Neural cell (in vitro differentiated cells): ENCODE results near the gene WDR93. TPM values are rescaled to one million over a fixed set of nuclear protein-coding genes. Genes with fewer than 3 reads are reported as not detected.

Experiments
- H2AFZ ChIP-seq: fragments of 200-600, 300-800 bp; sonication (generic), shearing (Covaris generic); 2 replicates; pipeline ENCODE4 v1.6.0; 2014; ENCODE audit warnings: low read depth, mild to moderate bottlenecking, antibody characterized with exemption, low read length, moderate library complexity
- H3F3A ChIP-seq: fragments of 200-600 bp; shearing (Covaris generic); 2 replicates; pipeline ENCODE4 v1.6.1; 2016; ENCODE audit warnings: mild to moderate bottlenecking, moderate library complexity, mixed read lengths, antibody characterized with exemption, low read length; ENCODE audit not compliant: insufficient read depth, poor library complexity, severe bottlenecking
- H3K27ac ChIP-seq: fragments of 200-600, 300-800 bp; sonication (generic), shearing (Covaris generic); 2 replicates; pipeline ENCODE4 v1.5.1; 2014; ENCODE audit warnings: mild to moderate bottlenecking, low read length, moderate library complexity
- H3K27me3 ChIP-seq: fragments of 300-800, 200-600 bp; sonication (generic), shearing (Covaris generic); 2 replicates; pipeline ENCODE4 v1.6.0; 2014; ENCODE audit warnings: mild to moderate bottlenecking, low read depth, low read length, moderate library complexity; ENCODE audit not compliant: insufficient read depth
- H3K36me3 ChIP-seq: fragments of 300-800, 200-600 bp; sonication (generic), shearing (Covaris generic); 2 replicates; pipeline ENCODE4 v1.5.1; 2014; ENCODE audit warnings: mild to moderate bottlenecking, antibody characterized with exemption, low read length, moderate library complexity; ENCODE audit not compliant: insufficient read depth
- H3K4me2 ChIP-seq: fragments of 300-800, 200-600 bp; sonication (generic), shearing (Covaris generic); 2 replicates; pipeline ENCODE4 v1.6.0; 2014; ENCODE audit warnings: mild to moderate bottlenecking, low read length
- H3K4me3 ChIP-seq: fragments of 300-800, 200-600 bp; sonication (generic), shearing (Covaris generic); 2 replicates; pipeline ENCODE4 v1.5.1; 2014; ENCODE audit warnings: mild to moderate bottlenecking, low read length, moderate library complexity
- H3K79me2 ChIP-seq: fragments of 200-600 bp; shearing (Covaris generic); replicated peaks from 2 replicates; pipeline ENCODE4 v1.6.0; 2014; ENCODE audit warnings: mild to moderate bottlenecking, low read length, moderate library complexity; ENCODE audit not compliant: insufficient read depth
- H3K9ac ChIP-seq: fragments of 300-800, 200-600 bp; sonication (generic), shearing (Covaris generic); 2 replicates; pipeline ENCODE4 v1.6.1; 2016; ENCODE audit warnings: mild to moderate bottlenecking, low read length, mixed read lengths
- H3K9me2 ChIP-seq: fragments of 200-600 bp; shearing (Covaris generic); 2 replicates; pipeline ENCODE4 v1.6.1; 2016; ENCODE audit warnings: mild to moderate bottlenecking, low read length, mixed read lengths; ENCODE audit not compliant: insufficient read depth
- H3K9me3 ChIP-seq: fragments of 200-600, 300-800 bp; sonication (generic), shearing (Covaris generic); 2 replicates; pipeline ENCODE4 v1.6.1; 2016; ENCODE audit warnings: mild to moderate bottlenecking, mixed run types, low read length, moderate library complexity, mixed read lengths
- H4K20me1 ChIP-seq: fragments of 200-600 bp; shearing (Covaris generic); 2 replicates; pipeline ENCODE4 v1.6.1; 2016; ENCODE audit warnings: mild to moderate bottlenecking, mixed run types; ENCODE audit not compliant: insufficient read depth
- CTCF ChIP-seq: fragments of 450-650 bp; IDR thresholded peaks from 2 replicates; pipeline ENCODE4 v1.5.1; 2014; ENCODE audit warnings: antibody characterized with exemption, mild to moderate bottlenecking, moderate library complexity; ENCODE audit not compliant: poor library complexity, severe bottlenecking
- EP300 ChIP-seq: fragments of 450-650 bp; conservative IDR thresholded peaks from 2 replicates; pipeline ENCODE4 v1.6.1; 2014; ENCODE audit warnings: antibody characterized with exemption, mild to moderate bottlenecking, moderate library complexity; ENCODE audit not compliant: poor library complexity, severe bottlenecking
- EZH2 ChIP-seq: fragments of 200-600, 300-800 bp; shearing (Covaris generic), sonication (generic); IDR thresholded peaks from 2 replicates; pipeline ENCODE4 v1.6.1; 2014; ENCODE audit warnings: antibody characterized with exemption, low read length, borderline replicate concordance, mild to moderate bottlenecking; ENCODE audit not compliant: insufficient read depth, poor library complexity, severe bottlenecking
- MXI1 ChIP-seq: fragments of 450-650 bp; conservative IDR thresholded peaks from 2 replicates; pipeline ENCODE4 v1.6.1; 2014; ENCODE audit warnings: antibody characterized with exemption, mild to moderate bottlenecking; ENCODE audit not compliant: poor library complexity, severe bottlenecking
- POLR2AphosphoS5 ChIP-seq: IDR thresholded peaks from 2 replicates; pipeline ENCODE4 v1.6.1; 2012
- RAD21 ChIP-seq: fragments of 450-650 bp; conservative IDR thresholded peaks from 2 replicates; pipeline ENCODE4 v1.6.1; 2014; ENCODE audit warnings: antibody characterized with exemption, mild to moderate bottlenecking, moderate library complexity
- REST ChIP-seq: IDR thresholded peaks from 2 replicates; pipeline ENCODE4 v1.6.1; 2012; ENCODE audit warnings: borderline replicate concordance
- SMC3 ChIP-seq: fragments of 450-650 bp; conservative IDR thresholded peaks from 2 replicates; pipeline ENCODE4 v1.6.1; 2014; ENCODE audit warnings: antibody characterized with exemption, mild to moderate bottlenecking, moderate library complexity; ENCODE audit not compliant: poor library complexity
- TAF1 ChIP-seq: IDR thresholded peaks from 2 replicates; pipeline ENCODE4 v1.6.1; 2012; ENCODE audit warnings: low read depth
- polyA plus RNA-seq: library from polyadenylated mRNA; depleted of rRNA; stranded (reverse); fragments of >200 nt; gene quantifications from 2 replicates; pipeline ENCODE4 v1.2.3, GENCODE V29; 2014

WDR93 gene
- polyA plus RNA-seq, 1 donor from 2014 or later, result 0.41 TPM

GRCh38 chr15:89761929-89762328 is 71.3 kb downstream of the WDR93 start:
- H3K4me2 ChIP-seq, result no peak overlapping the region
- H3K9me3 ChIP-seq, result no peaks in the 10 kb centered on the region

GRCh38 chr15:89765694-89766093 is 75.1 kb downstream of the WDR93 start:
- H3K4me3 ChIP-seq, result no peak overlapping the region
- H3F3A ChIP-seq, result no peaks in the 10 kb centered on the region
- H3K4me2 ChIP-seq, result no peak overlapping the region
- H3K27ac ChIP-seq, result no peak overlapping the region
- H3K27me3 ChIP-seq, result no peaks in the 10 kb centered on the region
- H2AFZ ChIP-seq, result no peak overlapping the region
- H4K20me1 ChIP-seq, result no peaks in the 10 kb centered on the region
- H3K79me2 ChIP-seq, result no peaks in the 10 kb centered on the region
- H3K9me3 ChIP-seq, result no peaks in the 10 kb centered on the region
- no peaks in the 10 kb centered on the region for H3K36me3 ChIP-seq
- no peaks in the 10 kb centered on the region for H3K9me2 ChIP-seq
- H3K9ac ChIP-seq, result no peak overlapping the region
- TF ChIP-seq REST (no peak), SMC3 (no peak), POLR2AphosphoS5 (no peak), MXI1 (no peak), RAD21 (no peak), EP300 (no peak), EZH2 (no peak)

More at GRCh38 chr15:89761929-89762328, 71.3 kb downstream of the WDR93 start:
- H3K36me3 ChIP-seq, result no peaks in the 10 kb centered on the region
- H3K9ac ChIP-seq, result no peak overlapping the region
- H4K20me1 ChIP-seq, result no peaks in the 10 kb centered on the region
- H3F3A ChIP-seq, result no peaks in the 10 kb centered on the region
- no peaks in the 10 kb centered on the region for H3K79me2 ChIP-seq
- H3K9me2 ChIP-seq, result no peaks in the 10 kb centered on the region
- no peak for TF ChIP-seq POLR2AphosphoS5
- no peak for TF ChIP-seq SMC3
- no peak for TF ChIP-seq RAD21
- TF ChIP-seq EP300, result no peak
- TF ChIP-seq TAF1, result no peak
- no peak for TF ChIP-seq REST
- TF ChIP-seq MXI1, result no peak
- TF ChIP-seq CTCF, result no peak
- TF ChIP-seq EZH2, result no peak
- no peak overlapping the region for H2AFZ ChIP-seq
- no peaks in the 10 kb centered on the region for H3K27me3 ChIP-seq
- no peak overlapping the region for H3K27ac ChIP-seq
- no peak overlapping the region for H3K4me3 ChIP-seq
